ENCODE results near the gene DHRSX.
"Not testable (repeated sequence)": the region's sequence is repeated elsewhere in the genome, so short reads cannot be mapped to it uniquely, and the experiment has no call there.

Gene DHRSX

DNA sequence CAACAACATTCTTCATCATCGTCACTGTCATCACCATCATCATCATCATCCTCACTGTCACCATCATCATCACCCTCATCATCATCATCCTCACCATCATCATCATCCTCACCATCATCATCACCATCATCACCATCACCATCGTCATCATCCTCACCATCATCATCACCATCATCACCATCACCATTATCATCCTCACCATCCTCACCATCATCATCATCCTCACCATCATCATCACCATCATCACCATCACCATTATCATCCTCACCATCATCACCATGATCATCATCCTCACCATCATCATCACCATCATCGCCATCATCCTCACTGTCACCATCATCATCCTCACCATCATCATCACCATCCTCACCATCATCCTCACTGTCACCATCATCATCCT is 18.9 kb upstream of the DHRSX start:
- DNase-seq (ENCODE audit: low read depth in 2 of 2) = not testable (repeated sequence)

DNA sequence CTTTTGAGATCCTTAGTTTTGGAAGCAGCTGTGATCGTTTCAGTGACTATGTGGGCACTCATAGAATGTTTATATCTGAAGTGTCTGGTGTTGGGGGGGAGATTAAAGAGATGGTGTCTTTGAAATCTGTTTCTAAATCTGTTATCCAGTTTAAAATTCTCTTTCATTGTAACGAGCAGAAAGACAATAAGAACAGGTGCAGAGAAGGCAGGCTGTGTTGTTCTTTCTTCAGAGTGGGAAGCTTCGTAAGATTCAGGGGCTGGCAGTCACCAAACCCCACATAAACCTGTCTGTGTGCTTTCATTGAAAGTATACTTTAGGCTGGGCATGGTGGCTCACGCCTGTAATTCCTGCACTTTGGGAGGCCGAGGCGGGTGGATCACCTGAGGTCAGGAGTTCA is 16.3 kb upstream of the DHRSX start:
- no peak for DNase-seq (ENCODE audit: low read depth in 2 of 2)

- DNase-seq (ENCODE audit: low read depth in 2 of 2) = no peak
Observed at GRCh38 chrX:2516623-2517022, 15.8 kb upstream of the DHRSX start.

- no peak for DNase-seq (ENCODE audit: low read depth in 2 of 2)
Observed at GRCh38 chrX:2514131-2514530, 13.4 kb upstream of the DHRSX start.

- no peak for DNase-seq (ENCODE audit: low read depth in 2 of 2)
Observed at GRCh38 chrX:2513121-2513664, 12.4 kb upstream of the DHRSX start.

GRCh38 chrX:2512501-2512900 is 11.7 kb upstream of the DHRSX start:
- no peak for DNase-seq (ENCODE audit: low read depth in 2 of 2)

- no peak for DNase-seq (ENCODE audit: low read depth in 2 of 2)
Observed at GRCh38 chrX:2511326-2511725, 10.6 kb upstream of the DHRSX start.

DNA sequence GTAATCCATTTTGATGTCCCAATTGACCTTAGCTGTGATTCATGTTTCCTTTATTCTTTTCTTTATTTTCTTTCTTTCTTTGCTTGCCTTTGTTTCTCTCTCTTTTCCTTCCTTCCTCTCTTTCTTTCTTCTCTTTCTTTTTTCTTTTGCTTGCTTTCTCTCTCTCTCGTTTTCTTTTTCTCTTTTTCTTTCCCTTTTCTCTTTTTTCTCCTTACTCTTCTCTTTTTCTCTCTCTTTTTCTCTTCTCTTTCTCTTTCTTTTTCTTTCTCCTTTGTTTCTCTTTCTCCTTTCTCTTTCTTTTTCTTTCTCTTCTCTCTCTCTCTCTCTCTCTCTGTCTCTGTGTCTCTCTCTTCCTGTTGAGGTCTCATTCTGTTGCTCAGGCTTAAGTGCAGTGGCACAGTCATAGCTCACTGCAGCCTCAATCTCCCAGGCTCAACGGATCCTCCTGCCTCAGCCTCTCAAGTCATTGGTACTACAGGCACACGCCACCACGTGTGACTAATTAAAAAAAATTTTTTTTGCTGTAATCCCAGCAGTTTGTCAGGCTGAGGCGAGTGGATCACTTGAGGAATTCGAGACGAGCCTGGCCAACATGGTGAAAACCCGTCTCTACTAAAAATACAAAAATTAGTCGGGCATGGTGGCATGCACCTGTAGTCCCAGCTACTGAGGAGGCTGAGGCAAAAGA is 8.0 kb upstream of the DHRSX start:
- DNase-seq (ENCODE audit: low read depth in 2 of 2) = no peak

DNA sequence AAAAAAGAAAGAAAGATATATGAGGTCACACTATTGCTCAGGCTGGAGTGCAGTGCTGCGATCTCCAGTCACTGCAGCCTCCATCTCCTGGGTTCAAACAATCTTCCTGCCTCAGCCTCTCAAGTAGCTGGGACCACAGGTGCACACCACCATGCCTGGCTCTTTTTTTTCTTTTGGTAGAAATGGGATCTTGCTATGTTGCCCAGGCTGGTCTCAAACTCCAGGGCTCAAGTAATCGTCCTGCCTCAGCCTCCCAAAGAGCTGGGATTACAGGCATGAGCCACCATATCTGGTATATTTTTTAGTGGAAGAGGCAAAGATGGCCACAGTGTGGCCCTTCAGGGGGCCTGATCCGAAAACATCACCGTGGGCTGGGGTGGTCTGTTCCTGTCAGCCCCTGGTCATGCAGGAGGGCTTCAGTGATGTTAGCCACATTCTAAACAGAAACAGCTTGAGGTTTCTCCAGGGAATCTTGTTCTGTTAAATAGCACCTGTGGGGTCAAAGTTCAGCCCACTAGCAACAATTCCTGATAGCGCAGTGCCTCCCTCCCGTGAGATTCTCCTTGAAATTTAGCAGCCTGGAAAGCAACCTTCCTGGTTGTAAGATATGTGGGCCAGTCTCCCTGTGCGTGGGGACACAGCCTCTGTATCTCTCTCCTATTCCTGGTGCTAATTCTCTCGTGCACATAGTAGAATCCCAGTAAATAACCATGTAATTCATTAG is 7.3 kb upstream of the DHRSX start:
- no peak for DNase-seq (ENCODE audit: low read depth in 2 of 2)

DNA sequence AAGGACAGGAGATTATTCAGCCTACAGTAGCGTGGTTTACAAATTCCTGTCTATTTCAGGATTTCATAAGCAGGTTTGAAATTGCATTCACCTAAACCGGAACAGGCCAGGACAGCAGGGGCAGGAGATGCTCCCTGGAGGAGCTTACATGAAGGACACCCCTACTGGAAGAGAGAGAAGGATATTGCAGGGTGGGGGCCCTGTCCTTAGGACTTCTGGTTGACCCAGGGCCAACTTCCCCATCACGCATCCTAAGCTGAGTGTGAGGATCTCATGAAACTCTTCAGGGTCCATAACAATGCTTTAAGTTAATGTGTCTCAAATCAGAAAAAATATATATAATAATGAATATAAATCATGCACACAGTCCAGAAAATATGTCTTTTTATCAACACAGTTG is 6.4 kb upstream of the DHRSX start:
- no peak for DNase-seq (ENCODE audit: low read depth in 2 of 2)

GRCh38 chrX:2505341-2505740 is 4.6 kb upstream of the DHRSX start:
- not testable (repeated sequence) for DNase-seq (ENCODE audit: low read depth in 2 of 2)

DNA sequence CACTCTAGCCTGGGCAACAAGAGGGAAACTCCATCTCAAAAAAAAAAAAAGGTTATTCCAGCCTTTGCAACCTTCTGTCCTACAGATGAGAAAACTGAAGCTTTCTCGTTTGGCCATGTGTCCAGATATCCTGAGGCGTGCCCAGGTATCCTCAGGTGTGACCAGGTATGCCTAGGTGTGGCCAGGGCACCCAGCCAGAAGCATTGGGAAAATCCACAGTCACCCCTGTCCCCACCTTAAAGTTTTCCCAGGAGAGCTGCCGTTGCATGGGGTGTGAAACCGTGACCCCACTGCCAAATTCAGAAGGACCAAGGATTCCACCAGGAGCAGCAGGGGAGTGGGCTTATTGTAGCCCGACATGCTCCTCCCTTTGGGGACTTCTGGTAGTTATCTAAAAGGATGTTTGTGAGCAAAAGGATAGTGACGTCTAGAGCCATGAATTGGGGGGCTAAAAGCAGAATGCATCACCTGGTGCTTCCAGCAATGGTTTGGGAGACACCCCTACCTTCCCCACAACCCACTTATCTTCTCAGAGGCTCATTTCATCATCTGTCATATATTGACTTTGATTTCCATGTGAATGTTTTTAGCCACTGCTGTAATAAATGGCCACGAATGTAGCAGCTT is 4.0 kb upstream of the DHRSX start:
- DNase-seq (ENCODE audit: low read depth in 2 of 2) = no peak

DNA sequence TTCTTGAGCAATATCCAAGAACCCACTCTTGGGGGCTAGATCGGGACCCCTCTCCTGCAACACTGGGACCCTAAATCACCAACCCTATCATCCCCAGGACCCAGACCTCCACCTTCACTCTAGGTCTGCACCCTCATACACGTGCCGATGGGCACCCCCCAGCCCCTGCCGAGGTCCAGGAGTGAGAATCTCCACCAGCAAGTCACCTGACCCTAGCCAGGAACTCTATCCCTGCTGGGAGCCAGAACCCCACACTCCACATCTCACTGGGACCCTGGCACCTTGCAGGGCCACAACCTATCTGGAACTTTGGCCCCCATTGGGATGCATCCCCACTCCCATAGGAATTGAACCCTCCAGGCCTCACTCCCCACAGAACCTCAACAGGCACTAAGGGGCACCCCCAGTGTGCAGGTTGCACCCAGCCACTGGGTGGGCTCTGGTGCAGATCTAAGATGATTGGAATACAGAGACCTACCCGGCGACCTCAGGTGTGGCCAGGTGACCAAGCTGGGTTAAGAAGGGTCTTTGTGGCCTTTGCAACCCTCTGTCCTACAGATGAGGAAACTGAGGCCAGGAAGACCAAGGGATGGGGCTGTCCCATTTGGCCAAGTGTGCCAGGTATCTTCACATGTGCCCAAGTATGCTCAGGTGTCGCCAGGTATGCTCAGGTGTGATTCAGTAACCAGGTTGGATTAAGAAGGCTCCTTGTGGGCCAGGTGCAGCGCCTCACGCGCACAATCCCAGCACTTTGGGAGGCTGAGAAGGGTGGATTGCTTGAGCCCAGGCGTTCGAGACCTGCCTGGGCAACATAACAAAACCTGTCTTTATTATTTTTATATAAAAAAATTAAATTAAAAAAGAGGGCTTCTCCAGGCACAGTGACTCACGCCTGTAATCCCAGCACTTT is 3.1 kb upstream of the DHRSX start:
- no peak for DNase-seq (ENCODE audit: low read depth in 2 of 2)

DNA sequence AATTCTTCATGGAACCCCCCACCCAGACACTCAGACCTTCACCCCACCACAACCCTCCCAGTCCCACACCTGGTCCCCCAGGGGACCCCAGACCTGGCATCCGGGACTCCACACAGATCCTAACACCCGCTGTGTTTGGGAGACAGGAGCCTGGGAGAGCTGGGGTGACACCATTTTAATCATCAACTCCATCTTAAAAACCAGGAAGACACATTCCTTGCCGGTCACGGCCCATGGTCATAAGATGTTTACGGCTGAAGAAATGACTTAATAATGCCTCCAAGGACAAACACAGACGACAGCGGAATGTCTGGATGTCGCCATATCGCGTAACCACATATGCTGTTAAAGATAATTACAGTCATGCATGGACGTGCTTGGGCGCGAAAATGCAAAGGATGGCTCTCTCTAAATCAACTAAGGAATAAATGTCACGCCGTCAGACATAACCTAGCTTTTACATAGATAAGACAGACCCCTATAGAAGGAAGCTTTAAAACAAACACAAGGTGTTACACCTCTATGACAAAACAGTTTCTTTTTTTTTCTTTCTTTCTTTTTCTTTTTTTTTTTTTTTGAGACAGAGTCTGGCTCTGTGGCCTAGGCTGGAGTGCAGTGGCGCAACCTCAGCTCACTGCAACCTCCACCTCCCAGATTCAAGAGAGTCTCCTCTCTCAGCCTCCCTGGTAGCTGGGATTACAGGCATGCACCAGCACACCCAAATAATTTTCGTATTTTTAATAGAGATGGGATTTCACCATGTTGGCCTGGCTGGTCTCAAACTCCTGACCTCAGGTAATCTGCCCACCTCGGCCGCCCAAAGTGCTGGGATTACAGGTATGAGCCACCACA is 2.1 kb upstream of the DHRSX start:
- no peak for DNase-seq (ENCODE audit: low read depth in 2 of 2)

GRCh38 chrX:2502120-2502667 is 1.4 kb upstream of the DHRSX start:
- no peak for DNase-seq (ENCODE audit: low read depth in 2 of 2)

DNA sequence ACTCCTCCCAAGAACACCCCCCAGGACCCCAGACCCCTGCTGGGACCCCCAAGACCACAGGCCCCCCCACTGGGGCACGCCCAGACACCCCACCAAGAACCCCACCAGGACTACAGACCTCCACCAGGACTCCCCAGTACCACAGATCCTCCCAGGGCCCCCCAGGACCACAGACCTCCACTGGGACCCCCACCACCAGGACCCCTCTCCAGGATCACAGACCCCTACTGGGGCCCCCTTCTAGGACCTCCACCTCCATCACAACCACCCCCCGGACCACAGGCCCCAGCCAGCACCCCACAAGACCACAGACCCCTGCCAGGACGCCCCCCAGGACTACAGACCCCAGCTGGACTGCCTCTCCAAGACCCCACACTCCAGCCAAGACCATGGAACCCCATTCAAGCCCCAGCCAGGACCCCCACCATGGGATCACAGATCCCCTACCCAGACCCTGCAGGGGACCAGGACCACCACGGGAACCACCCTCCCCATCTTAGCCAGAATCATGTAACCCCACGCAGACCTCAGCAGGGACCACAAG is 855 bp upstream of the DHRSX start:
- DNase-seq (ENCODE audit: low read depth in 2 of 2) = no peak

DNA sequence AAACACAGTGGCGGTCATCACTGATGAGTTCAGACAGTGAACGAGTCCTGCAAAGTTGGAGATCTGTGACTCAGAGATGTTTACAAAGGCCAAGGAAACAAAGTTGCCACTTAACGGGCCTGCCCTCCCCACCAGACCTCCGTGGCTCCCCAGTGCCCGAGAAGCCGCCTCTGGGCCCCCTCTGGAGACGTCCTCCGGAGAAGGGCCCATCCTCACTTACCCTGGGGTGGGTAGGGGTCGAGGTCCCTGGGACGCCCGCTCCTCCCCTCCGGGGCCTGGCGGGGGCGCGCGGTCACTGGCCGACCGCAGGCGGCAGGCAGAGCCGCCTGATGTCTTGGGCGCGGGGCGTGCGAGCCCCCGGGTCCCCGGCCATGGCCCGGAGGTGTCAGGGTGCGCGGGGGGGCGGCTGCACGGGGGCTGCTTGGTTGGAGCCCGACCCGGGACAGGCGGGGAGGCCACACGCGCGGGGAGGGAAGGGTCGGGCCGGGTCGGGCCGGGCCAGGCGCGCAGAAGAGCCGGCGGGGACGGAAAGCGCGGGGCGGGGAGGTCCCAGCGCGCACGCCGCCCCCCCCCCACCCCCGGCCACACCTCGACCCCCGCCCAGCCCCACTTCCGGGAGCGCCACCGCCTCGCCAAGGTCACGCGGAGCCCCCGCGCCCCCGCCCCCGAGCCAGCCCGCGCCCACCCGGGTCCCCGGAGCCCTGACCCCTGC is 529 bp downstream of the DHRSX start:
- no peak for DNase-seq (ENCODE audit: low read depth in 2 of 2)

DNA sequence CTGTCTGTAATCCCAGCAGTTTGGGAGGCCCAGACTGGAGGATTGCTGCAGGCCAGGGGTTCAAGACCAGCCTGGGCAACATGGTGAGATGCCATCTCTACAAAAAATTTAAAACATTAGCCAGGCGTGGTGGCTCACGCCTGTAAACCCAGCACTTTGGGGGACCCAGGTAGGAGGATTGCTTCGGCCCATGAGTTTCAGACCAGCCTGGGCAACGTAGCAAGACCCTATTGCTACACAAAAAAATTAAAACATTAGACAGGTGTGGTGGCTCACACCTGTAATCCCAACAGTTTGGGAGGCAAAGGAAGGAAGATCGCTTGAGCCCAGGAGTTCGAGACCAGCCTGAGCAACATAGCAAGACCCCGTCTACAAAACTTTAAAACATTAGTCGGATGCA is 1.3 kb downstream of the DHRSX start:
- no peak for DNase-seq (ENCODE audit: low read depth in 2 of 2)

- no peak for DNase-seq (ENCODE audit: low read depth in 2 of 2)
Observed at GRCh38 chrX:2498781-2499302, 1.9 kb downstream of the DHRSX start.
